ENCODE results near the gene FAM162A.

FAM162A gene

DNA sequence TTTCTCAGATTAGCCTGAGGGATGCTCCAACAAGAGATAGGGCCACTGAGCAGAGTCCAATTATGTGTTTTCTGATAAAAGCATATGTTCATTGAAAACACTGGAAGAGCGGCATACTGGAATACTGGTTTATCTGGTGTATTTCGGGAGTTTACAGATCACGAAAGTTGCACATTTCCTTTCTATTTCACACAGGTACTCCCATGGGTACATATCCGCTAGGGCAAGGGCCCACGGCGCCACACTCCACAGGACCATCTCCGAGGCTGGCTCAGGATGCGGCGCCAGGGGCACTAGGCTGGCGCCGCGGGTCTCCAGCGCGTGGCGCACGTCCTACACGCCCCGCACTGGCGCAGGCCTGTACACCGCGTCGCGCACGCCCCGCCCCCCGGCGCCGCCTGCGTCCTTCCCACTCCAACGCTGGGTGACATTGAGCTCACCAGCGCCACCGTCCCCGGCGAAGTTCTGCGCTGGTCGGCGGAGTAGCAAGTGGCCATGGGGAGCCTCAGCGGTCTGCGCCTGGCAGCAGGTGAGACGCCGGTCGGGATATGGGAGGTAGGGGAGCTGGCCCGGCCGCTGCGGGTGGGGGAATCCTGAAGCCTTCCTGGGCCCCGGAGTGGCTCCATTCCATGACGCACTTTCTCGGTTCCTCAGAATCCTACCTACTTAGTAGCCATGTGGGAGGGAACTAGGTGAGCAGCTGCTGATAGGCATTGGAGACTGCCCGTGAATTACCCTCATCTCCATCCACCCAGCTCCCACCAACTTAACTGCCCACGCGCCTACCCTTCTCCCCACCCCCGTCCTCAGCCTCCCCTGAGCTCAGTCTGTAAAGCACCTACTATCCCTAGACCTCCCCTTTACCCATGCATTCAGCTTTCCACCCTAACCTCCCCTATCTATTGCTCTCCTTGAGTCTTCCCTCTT is at the start of gene FAM162A (continued):
- TF ChIP-seq, protein P1, sequence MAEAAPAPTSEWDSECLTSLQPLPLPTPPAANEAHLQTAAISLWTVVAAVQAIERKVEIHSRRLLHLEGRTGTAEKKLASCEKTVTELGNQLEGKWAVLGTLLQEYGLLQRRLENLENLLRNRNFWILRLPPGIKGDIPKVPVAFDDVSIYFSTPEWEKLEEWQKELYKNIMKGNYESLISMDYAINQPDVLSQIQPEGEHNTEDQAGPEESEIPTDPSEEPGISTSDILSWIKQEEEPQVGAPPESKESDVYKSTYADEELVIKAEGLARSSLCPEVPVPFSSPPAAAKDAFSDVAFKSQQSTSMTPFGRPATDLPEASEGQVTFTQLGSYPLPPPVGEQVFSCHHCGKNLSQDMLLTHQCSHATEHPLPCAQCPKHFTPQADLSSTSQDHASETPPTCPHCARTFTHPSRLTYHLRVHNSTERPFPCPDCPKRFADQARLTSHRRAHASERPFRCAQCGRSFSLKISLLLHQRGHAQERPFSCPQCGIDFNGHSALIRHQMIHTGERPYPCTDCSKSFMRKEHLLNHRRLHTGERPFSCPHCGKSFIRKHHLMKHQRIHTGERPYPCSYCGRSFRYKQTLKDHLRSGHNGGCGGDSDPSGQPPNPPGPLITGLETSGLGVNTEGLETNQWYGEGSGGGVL (tag by site-specific recombination; IDR thresholded peaks at IDR 0.05): peak; percentile 76
- TF ChIP-seq TRIM28 (IDR thresholded peaks at IDR 0.05; ENCODE audit: borderline replicate concordance, low read length) (peak; percentile 70; the same call in 1 of the 2 replicates), ZNF48 (tag by site-specific recombination; IDR thresholded peaks at IDR 0.05) (no peak), ZIC2 (tag by site-specific recombination; IDR thresholded peaks at IDR 0.05) (peak; percentile 80), ZNF660 (tag by site-specific recombination; IDR thresholded peaks at IDR 0.05) (no peak), ZNF433 (tag by site-specific recombination; IDR thresholded peaks at IDR 0.05; ENCODE audit: low read depth) (no peak), ZNF174 (tag by site-specific recombination; IDR thresholded peaks at IDR 0.05) (no peak), ZNF157 (tag by site-specific recombination; IDR thresholded peaks at IDR 0.05) (no peak), ZNF768 (tag by site-specific recombination; IDR thresholded peaks at IDR 0.05) (peak; percentile 45; the same call in 1 of the 2 replicates), ZNF266 (tag by site-specific recombination; IDR thresholded peaks at IDR 0.05; ENCODE audit: low read depth) (no peak), ZNF747 (tag by site-specific recombination; IDR thresholded peaks at IDR 0.05) (no peak), ZNF629 (tag by site-specific recombination; IDR thresholded peaks at IDR 0.05) (peak; percentile 59), ZNF394 (tag by site-specific recombination; IDR thresholded peaks at IDR 0.05; ENCODE audit: borderline replicate concordance) (peak; percentile 72; the same call in 1 of the 2 replicates), ZNF514 (tag by site-specific recombination; IDR thresholded peaks at IDR 0.05) (no peak), KLF10 (tag by site-specific recombination; IDR thresholded peaks at IDR 0.05) (0 out of 2 replicates have a peak, but pooled peaks have one; percentile 57), MEIS1 (CRISPR knock-in tag; IDR thresholded peaks at IDR 0.05; ENCODE audit: borderline replicate concordance) (no peak), ZXDB (tag by site-specific recombination; IDR thresholded peaks at IDR 0.05) (0 out of 2 replicates have a peak, but pooled peaks have one; percentile 54), ZBTB21 (tag by site-specific recombination; IDR thresholded peaks at IDR 0.05) (peak; percentile 47; the same call in 1 of the 2 replicates), ZNF221 (tag by site-specific recombination; IDR thresholded peaks at IDR 0.05; ENCODE audit: borderline replicate concordance) (no peak), ZNF404 (tag by site-specific recombination; IDR thresholded peaks at IDR 0.05) (no peak), ZNF354C (tag by site-specific recombination; IDR thresholded peaks at IDR 0.05; ENCODE audit: borderline replicate concordance, low read depth) (no peak), OVOL3 (tag by site-specific recombination; IDR thresholded peaks at IDR 0.05) (no peak)
- TF ChIP-seq, protein P2, sequence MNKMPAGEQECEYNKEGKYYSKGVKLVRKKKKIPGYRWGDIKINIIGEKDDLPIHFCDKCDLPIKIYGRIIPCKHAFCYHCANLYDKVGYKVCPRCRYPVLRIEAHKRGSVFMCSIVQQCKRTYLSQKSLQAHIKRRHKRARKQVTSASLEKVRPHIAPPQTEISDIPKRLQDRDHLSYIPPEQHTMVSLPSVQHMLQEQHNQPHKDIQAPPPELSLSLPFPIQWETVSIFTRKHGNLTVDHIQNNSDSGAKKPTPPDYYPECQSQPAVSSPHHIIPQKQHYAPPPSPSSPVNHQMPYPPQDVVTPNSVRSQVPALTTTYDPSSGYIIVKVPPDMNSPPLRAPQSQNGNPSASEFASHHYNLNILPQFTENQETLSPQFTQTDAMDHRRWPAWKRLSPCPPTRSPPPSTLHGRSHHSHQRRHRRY (tag by site-specific recombination; IDR thresholded peaks at IDR 0.05): no peak
- TF ChIP-seq, protein P3, sequence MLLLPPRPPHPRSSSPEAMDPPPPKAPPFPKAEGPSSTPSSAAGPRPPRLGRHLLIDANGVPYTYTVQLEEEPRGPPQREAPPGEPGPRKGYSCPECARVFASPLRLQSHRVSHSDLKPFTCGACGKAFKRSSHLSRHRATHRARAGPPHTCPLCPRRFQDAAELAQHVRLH (tag by site-specific recombination; IDR thresholded peaks at IDR 0.05): no peak
- TF ChIP-seq, protein P4, sequence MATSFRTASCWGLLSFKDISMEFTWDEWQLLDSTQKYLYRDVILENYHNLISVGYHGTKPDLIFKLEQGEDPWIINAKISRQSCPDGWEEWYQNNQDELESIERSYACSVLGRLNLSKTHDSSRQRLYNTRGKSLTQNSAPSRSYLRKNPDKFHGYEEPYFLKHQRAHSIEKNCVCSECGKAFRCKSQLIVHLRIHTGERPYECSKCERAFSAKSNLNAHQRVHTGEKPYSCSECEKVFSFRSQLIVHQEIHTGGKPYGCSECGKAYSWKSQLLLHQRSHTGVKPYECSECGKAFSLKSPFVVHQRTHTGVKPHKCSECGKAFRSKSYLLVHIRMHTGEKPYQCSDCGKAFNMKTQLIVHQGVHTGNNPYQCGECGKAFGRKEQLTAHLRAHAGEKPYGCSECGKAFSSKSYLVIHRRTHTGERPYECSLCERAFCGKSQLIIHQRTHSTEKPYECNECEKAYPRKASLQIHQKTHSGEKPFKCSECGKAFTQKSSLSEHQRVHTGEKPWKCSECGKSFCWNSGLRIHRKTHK (tag by site-specific recombination; IDR thresholded peaks at IDR 0.05): no peak
- TF ChIP-seq, protein P5, sequence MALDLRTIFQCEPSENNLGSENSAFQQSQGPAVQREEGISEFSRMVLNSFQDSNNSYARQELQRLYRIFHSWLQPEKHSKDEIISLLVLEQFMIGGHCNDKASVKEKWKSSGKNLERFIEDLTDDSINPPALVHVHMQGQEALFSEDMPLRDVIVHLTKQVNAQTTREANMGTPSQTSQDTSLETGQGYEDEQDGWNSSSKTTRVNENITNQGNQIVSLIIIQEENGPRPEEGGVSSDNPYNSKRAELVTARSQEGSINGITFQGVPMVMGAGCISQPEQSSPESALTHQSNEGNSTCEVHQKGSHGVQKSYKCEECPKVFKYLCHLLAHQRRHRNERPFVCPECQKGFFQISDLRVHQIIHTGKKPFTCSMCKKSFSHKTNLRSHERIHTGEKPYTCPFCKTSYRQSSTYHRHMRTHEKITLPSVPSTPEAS (tag by site-specific recombination; IDR thresholded peaks at IDR 0.05): no peak
- TF ChIP-seq, protein P6, sequence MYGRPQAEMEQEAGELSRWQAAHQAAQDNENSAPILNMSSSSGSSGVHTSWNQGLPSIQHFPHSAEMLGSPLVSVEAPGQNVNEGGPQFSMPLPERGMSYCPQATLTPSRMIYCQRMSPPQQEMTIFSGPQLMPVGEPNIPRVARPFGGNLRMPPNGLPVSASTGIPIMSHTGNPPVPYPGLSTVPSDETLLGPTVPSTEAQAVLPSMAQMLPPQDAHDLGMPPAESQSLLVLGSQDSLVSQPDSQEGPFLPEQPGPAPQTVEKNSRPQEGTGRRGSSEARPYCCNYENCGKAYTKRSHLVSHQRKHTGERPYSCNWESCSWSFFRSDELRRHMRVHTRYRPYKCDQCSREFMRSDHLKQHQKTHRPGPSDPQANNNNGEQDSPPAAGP (tag by site-specific recombination; IDR thresholded peaks at IDR 0.05): 0 out of 2 replicates have a peak, but pooled peaks have one; percentile 37
- TF ChIP-seq, protein P7, sequence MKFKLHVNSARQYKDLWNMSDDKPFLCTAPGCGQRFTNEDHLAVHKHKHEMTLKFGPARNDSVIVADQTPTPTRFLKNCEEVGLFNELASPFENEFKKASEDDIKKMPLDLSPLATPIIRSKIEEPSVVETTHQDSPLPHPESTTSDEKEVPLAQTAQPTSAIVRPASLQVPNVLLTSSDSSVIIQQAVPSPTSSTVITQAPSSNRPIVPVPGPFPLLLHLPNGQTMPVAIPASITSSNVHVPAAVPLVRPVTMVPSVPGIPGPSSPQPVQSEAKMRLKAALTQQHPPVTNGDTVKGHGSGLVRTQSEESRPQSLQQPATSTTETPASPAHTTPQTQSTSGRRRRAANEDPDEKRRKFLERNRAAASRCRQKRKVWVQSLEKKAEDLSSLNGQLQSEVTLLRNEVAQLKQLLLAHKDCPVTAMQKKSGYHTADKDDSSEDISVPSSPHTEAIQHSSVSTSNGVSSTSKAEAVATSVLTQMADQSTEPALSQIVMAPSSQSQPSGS (tag by site-specific recombination; IDR thresholded peaks at IDR 0.05; ENCODE audit: low read depth): no peak
- TF ChIP-seq, protein P8, sequence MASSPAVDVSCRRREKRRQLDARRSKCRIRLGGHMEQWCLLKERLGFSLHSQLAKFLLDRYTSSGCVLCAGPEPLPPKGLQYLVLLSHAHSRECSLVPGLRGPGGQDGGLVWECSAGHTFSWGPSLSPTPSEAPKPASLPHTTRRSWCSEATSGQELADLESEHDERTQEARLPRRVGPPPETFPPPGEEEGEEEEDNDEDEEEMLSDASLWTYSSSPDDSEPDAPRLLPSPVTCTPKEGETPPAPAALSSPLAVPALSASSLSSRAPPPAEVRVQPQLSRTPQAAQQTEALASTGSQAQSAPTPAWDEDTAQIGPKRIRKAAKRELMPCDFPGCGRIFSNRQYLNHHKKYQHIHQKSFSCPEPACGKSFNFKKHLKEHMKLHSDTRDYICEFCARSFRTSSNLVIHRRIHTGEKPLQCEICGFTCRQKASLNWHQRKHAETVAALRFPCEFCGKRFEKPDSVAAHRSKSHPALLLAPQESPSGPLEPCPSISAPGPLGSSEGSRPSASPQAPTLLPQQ (tag by site-specific recombination; IDR thresholded peaks at IDR 0.05): peak; percentile 45
